ENCODE data around the gene PPM1N. TPM values are rescaled to one million over a fixed set of nuclear protein-coding genes. Genes with fewer than 3 reads are reported as not detected.

Gene PPM1N
- total and polyA plus RNA-seq, 2 of the 4 experiments (the other 2 are of a cell fraction): 0.90 to 1.6 TPM

- no peak overlapping the region for H4K8ac ChIP-seq (ENCODE audit: low read depth in 2 of 2, low read length in 2 of 2)
- CTCF ChIA-PET: interaction anchor here (0.6 kb wide), 1 partner anchor 9 kb away, joined by 6 read pairs; no protein-coding TSS in a partner anchor
- no peak overlapping the region for H2AK5ac ChIP-seq (ENCODE audit: low read depth, low read length)
- no peak overlapping the region for H4K5ac ChIP-seq (ENCODE audit: low read depth, low read length)
- peaks cover 28% of the 10 kb centered on the region for H4K20me1 ChIP-seq (ENCODE audit: insufficient read depth, low read length)
- no peak overlapping the region for H3K4me2 ChIP-seq (ENCODE audit: low read depth, low read length)
- no TSS peak for BruUV-seq (replicated peaks)
- H3K9me1 ChIP-seq (ENCODE audit: insufficient read depth, low read length): 0 out of 2 replicates have a peak, but pooled peaks cover 4% of the 10 kb centered on the region
- no peak for ATAC-seq (ENCODE audit: low read depth)
- no peak for DNase-seq
- H3K14ac ChIP-seq (replicated peaks; ENCODE audit: low read depth, low read length): no peak overlapping the region
- peak overlapping the region; percentile 5 for H2AFZ ChIP-seq (replicated peaks; ENCODE audit: low read length, poor library complexity)
- no peak overlapping the region for H3K23ac ChIP-seq (ENCODE audit: low read depth, low read length)
- H3K79me1 ChIP-seq (ENCODE audit: low read depth in 1 of 2, low read length in 2 of 2): peaks cover 6 to 32% of the 10 kb centered on the region in 2 experiments
- H3K36me3 ChIP-seq (ENCODE audit: control insufficient read depth, insufficient read depth, low read length): peaks cover 33% of the 10 kb centered on the region
- H3K4me1 ChIP-seq (ENCODE audit: control insufficient read depth, insufficient read depth, low read length): peaks cover 2% of the 10 kb centered on the region; the same call in 1 of the 2 replicates
- no peak overlapping the region for H2BK120ac ChIP-seq (ENCODE audit: low read depth, low read length)
- intact Hi-C loops (cut with micrococcal nuclease) (no loop called here), in situ Hi-C loops (cut with MboI; ENCODE audit: low sequenced_read_pairs) (loop anchor here (10.0 kb wide), 1 partner anchor 116 kb away; no protein-coding TSS in a partner anchor), dilution Hi-C loops (cut with HindIII; ENCODE audit: low sequenced_read_pairs, unreplicated experiment) (no loop called here)
- TF ChIP-seq BHLHE40 (IDR thresholded peaks at IDR 0.05; ENCODE audit: low read depth, low read length) (no peak), CTCF (conservative IDR thresholded peaks at IDR 0.05; ENCODE audit: low read depth, low read length) (no peak), ELK1 (IDR thresholded peaks at IDR 0.05; ENCODE audit: borderline replicate concordance, low read depth, low read length) (no peak), FOS (IDR thresholded peaks at IDR 0.05; ENCODE audit: low read depth, low read length) (no peak), POLR2A (IDR thresholded peaks at IDR 0.05; ENCODE audit: low read depth, low read length) (no peak), RFX5 (IDR thresholded peaks at IDR 0.05; ENCODE audit: low read depth, low read length) (no peak), SMC3 (IDR thresholded peaks at IDR 0.05; ENCODE audit: low read depth, low read length) (no peak), RCOR1 (IDR thresholded peaks at IDR 0.05; ENCODE audit: insufficient replicate concordance, low read length) (no peak), CEBPB (IDR thresholded peaks at IDR 0.05; ENCODE audit: low read depth, low read length) (no peak), MXI1 (IDR thresholded peaks at IDR 0.05; ENCODE audit: borderline replicate concordance, low read depth, low read length) (no peak), CHD1 (IDR thresholded peaks at IDR 0.05; ENCODE audit: low read depth, low read length) (no peak), MAFK (IDR thresholded peaks at IDR 0.05; ENCODE audit: low read depth, low read length) (no peak)
- H3K56ac ChIP-seq (ENCODE audit: extremely low read depth, insufficient read depth, low read length): no peak overlapping the region
- no peak overlapping the region for H2BK5ac ChIP-seq (ENCODE audit: low read depth, low read length, poor library complexity, severe bottlenecking)
- H3K18ac ChIP-seq (ENCODE audit: low read depth, low read length): no peak overlapping the region
- POLR2A ChIA-PET (ENCODE audit: unreplicated experiment): no interaction called here
- H2AK9ac ChIP-seq (replicated peaks; ENCODE audit: low read depth, low read length, poor library complexity): no peak overlapping the region
- no peak overlapping the region for H2BK20ac ChIP-seq (ENCODE audit: low read depth, low read length)
- H3K27ac ChIP-seq (ENCODE audit: insufficient read depth, low read length): no peak overlapping the region
- H4K91ac ChIP-seq (ENCODE audit: insufficient read depth, low read depth, low read length): no peak overlapping the region
- no peak overlapping the region for H3K4ac ChIP-seq (ENCODE audit: low read depth, low read length)
- H3K27me3 ChIP-seq (ENCODE audit: control insufficient read depth, insufficient read depth, low read length): no peaks in the 10 kb centered on the region
- H3K9me3 ChIP-seq (ENCODE audit: control insufficient read depth, insufficient read depth, low read length): peaks cover 7% of the 10 kb centered on the region
- no peak overlapping the region for H3K4me3 ChIP-seq (ENCODE audit: insufficient read depth, low read depth, low read length)
- H3K9ac ChIP-seq (ENCODE audit: low read depth, low read length): no peak overlapping the region
- whole genome bisulfite sequencing, 2 experiments (ENCODE audit: extremely low coverage in 2 of 2, insufficient read length in 1 of 2): 41% methylated on average over 24 of the region's 49 CpGs; no CpG with 5 or more reads in 1 of the 2 experiments
- H2BK15ac ChIP-seq (ENCODE audit: low read depth, low read length): no peak overlapping the region
Measured at GRCh38 chr19:45528744-45529419, 30.6 kb downstream of the PPM1N start.
